ENCODE data around the gene NIN. TPM values are rescaled to one million over a fixed set of nuclear protein-coding genes. Genes with fewer than 3 reads are reported as not detected.

The NIN gene
- total and polyA plus RNA-seq, 11 donors = 11.7 to 48.3 (median 25.0) TPM

DNA sequence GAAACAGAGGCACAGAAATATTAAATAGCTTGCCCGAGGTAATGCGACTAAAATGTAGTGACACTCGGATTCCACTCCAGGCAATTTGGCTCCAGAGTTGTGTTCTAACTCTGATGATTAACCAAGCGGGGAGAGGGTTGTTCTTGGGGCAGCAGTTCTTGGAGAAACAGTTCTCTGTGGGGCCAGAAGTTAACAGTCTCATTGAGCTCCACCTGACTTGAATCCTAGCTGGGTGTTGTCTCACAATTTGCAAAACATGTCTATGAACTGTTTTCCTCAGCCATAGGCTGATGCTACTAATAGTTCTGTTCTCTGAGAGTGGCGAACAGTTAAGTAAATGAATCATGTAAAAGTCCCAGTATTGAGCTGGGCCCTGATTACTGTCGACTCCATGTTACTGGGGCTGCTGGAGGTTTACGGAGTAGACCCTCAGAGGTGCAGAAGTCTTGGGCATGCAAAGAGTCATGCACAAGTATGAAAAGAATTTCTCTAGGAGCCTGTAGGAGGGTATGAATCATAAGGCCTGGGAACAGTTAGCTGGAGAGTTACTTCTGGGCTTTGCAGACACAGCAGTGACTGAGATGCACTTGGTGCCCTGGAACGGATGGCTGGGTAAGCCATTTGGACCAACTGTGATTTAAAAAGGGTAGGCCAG is 15.4 kb upstream of the NIN start:
- Histone ChIP-seq H3K27me3 (no peaks in the 10 kb centered on the region), H3K4me3 (no peak overlapping the region), H3K4me1 (no peaks in the 10 kb centered on the region), H3K9me3 (no peaks in the 10 kb centered on the region), H3K27ac (no peak overlapping the region), H3K36me3 (no peaks in the 10 kb centered on the region)
- intact Hi-C loops (cut with DNase I) = loop anchor here in 1 of 10 donors (10.0 kb wide), 1 partner anchor 52 kb away; no protein-coding TSS in a partner anchor
- no peak for DNase-seq
- ATAC-seq = no peak
- 87 to 94% (median 90%) methylated on average over 8 of the region's 8 CpGs for WGBS, 4 donors
- TF ChIP-seq, protein P1, sequence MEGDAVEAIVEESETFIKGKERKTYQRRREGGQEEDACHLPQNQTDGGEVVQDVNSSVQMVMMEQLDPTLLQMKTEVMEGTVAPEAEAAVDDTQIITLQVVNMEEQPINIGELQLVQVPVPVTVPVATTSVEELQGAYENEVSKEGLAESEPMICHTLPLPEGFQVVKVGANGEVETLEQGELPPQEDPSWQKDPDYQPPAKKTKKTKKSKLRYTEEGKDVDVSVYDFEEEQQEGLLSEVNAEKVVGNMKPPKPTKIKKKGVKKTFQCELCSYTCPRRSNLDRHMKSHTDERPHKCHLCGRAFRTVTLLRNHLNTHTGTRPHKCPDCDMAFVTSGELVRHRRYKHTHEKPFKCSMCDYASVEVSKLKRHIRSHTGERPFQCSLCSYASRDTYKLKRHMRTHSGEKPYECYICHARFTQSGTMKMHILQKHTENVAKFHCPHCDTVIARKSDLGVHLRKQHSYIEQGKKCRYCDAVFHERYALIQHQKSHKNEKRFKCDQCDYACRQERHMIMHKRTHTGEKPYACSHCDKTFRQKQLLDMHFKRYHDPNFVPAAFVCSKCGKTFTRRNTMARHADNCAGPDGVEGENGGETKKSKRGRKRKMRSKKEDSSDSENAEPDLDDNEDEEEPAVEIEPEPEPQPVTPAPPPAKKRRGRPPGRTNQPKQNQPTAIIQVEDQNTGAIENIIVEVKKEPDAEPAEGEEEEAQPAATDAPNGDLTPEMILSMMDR (IDR thresholded peaks at IDR 0.05) = no peak
- TF ChIP-seq POLR2A (IDR thresholded peaks at IDR 0.05) = no peak

DNA sequence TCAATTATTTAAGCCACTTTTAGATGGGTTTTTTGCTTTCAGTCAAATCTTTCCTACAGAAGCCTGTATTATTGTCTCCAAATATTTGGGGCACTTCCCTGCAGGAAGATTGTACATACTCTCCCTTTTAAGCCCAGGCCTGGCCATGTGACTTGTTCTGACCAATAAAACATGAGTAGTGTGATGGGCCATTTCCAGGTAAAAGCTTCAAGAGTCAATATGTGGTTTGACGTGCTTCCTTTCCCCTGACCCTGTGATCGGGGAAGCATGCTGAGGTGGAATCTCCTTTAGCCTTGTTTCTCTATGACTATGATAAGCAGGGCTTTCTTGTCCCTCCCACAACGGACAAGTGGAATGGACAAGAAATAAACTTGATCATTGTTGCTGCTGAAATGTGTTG is 14.2 kb upstream of the NIN start:
- Histone ChIP-seq H3K27me3 (no peaks in the 10 kb centered on the region), H3K4me1 (no peaks in the 10 kb centered on the region), H3K4me3 (no peak overlapping the region), H3K27ac (no peak overlapping the region), H3K36me3 (no peaks in the 10 kb centered on the region), H3K9me3 (no peaks in the 10 kb centered on the region)
- no peak for TF ChIP-seq POLR2A (IDR thresholded peaks at IDR 0.05)
- TF ChIP-seq, protein P1 (IDR thresholded peaks at IDR 0.05) = no peak
- DNase-seq (no peak), ATAC-seq (no peak)
- intact Hi-C loops (cut with DNase I) = loop anchor here in 1 of 10 donors (10.0 kb wide), 1 partner anchor 50 kb away; no protein-coding TSS in a partner anchor
- 84 to 92% (median 86%) methylated on average over 3 of the region's 3 CpGs for WGBS, 4 donors

DNA sequence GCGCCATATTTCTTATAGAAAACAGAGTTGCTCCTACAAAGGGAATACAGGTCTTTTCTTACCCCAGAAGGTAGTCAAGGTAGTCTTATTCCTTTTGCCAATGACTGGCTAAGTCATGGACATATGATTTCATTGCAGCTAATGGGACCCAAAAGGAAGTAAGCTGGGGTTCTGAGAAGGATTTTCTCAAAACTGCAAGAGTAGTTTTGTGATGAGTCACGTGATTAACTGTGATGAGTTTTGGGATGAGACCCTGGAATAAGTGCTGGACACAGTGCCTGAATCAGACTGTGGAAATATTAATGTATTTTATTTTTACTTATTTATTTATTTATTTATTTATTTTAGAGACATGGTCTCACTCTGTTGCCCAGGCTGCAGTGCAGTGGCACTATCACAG is 13.4 kb upstream of the NIN start:
- no peak for ATAC-seq
- DNase-seq = no peak
- Histone ChIP-seq H3K27me3 (no peaks in the 10 kb centered on the region), H3K27ac (no peak overlapping the region), H3K4me3 (no peak overlapping the region), H3K36me3 (no peaks in the 10 kb centered on the region), H3K9me3 (no peaks in the 10 kb centered on the region), H3K4me1 (no peaks in the 10 kb centered on the region)
- TF ChIP-seq, protein P1 (IDR thresholded peaks at IDR 0.05) = no peak
- TF ChIP-seq POLR2A (IDR thresholded peaks at IDR 0.05) = no peak
- intact Hi-C loops (cut with DNase I) = loop anchor here in 1 of 10 donors (10.0 kb wide), 1 partner anchor 50 kb away; no protein-coding TSS in a partner anchor
- WGBS, 4 donors = 93 to 98% (median 97%) methylated on average over 2 of the region's 2 CpGs

DNA sequence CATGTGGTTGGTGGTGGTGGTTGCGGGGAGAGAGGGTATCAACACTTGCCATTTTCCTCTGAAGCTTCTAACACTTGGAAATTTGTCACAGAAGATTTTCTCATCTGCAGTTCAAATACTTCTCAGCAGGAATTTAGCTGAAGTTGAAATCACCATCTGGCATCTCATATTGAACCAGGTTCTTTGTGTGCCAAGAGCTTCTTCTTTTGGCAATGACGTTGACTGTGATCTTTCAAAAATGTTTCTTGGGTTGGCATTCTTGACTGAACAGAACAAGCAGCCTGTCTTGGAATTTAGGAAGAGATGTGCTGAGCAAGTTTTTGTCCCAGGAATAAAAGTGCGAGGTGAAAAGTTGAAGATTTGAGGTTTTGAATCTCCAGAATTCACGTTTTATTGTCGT is 8.7 kb upstream of the NIN start:
- Histone ChIP-seq H3K36me3 (no peaks in the 10 kb centered on the region), H3K4me3 (no peak overlapping the region), H3K4me1 (peaks cover 0 to 7% (median 0%) of the 10 kb centered on the region in 12 donors), H3K27me3 (no peaks in the 10 kb centered on the region), H3K27ac (no peak overlapping the region), H3K9me3 (no peaks in the 10 kb centered on the region)
- ATAC-seq (no peak), DNase-seq (no peak)
- no peak for TF ChIP-seq POLR2A (IDR thresholded peaks at IDR 0.05)
- WGBS, 4 donors = 94 to 97% (median 95%) methylated on average over 5 of the region's 5 CpGs
- intact Hi-C loops (cut with DNase I) = loop anchor here in 1 of 10 donors (10.0 kb wide), 1 partner anchor 45 kb away; no protein-coding TSS in a partner anchor
